ENCODE data around the gene GSG1.

GRCh38 chr12:13117029-13117428 is 13.6 kb upstream of the GSG1 start:
- no peak for TF ChIP-seq POLR2A (IDR thresholded peaks at IDR 0.05; ENCODE audit: low read length)
- TF ChIP-seq GATA1 (IDR thresholded peaks at IDR 0.05; ENCODE audit: low read depth, low read length), result no peak
